ENCODE measurements around the gene FGF19. TPM values are rescaled to one million over a fixed set of nuclear protein-coding genes. Genes with fewer than 3 reads are reported as not detected.

Gene FGF19
- polyA plus RNA-seq, 2 donors: not detected

DNA sequence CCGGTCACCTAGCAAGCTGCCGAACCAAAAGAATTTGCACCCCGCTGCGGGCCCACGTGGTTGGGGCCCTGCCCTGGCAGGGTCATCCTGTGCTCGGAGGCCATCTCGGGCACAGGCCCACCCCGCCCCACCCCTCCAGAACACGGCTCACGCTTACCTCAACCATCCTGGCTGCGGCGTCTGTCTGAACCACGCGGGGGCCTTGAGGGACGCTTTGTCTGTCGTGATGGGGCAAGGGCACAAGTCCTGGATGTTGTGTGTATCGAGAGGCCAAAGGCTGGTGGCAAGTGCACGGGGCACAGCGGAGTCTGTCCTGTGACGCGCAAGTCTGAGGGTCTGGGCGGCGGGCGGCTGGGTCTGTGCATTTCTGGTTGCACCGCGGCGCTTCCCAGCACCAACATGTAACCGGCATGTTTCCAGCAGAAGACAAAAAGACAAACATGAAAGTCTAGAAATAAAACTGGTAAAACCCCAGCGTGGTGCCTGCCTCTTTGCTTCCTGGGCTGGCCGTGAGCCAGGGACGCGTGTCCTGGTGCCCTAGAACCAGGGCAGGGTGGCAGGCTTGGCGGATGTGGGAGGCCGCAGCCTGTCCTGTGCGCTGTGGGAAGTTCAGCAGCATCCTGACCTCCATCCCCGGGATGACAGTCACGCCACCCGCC is 49.7 kb downstream of the FGF19 start:
- 59 to 71% methylated on average over 38 of the region's 38 CpGs for WGBS, 2 donors
- peak overlapping the region; percentile 8 to 34 for H3K27ac ChIP-seq (ENCODE audit: low read depth in 2 of 2, low read length in 1 of 2)
- H3K36me3 ChIP-seq (ENCODE audit: control insufficient read depth in 2 of 2, insufficient read depth in 2 of 2, low read length in 1 of 2): peaks cover 3 to 27% of the 10 kb centered on the region in 2 donors
- peaks cover 6 to 9% of the 10 kb centered on the region in 2 donors for H3K4me1 ChIP-seq (ENCODE audit: control insufficient read depth in 2 of 2, insufficient read depth in 2 of 2, low read length in 1 of 2)
- H3K9me3 ChIP-seq (ENCODE audit: control insufficient read depth in 2 of 2, insufficient read depth in 1 of 2, low read depth in 1 of 2, low read length in 1 of 2): peaks cover 0 to 2% of the 10 kb centered on the region in 2 donors
- H3K27me3 ChIP-seq (ENCODE audit: control insufficient read depth in 1 of 2, insufficient read depth in 2 of 2, low read length in 2 of 2): no peaks in the 10 kb centered on the region
- H3K4me3 ChIP-seq (ENCODE audit: low read depth in 1 of 2, low read length in 2 of 2): no peak overlapping the region

GRCh38 chr11:69653406-69653960 is 50.3 kb downstream of the FGF19 start:
- WGBS, 2 donors: 79 to 87% methylated on average over 22 to 23 of the region's 23 CpGs
- Histone ChIP-seq H3K27ac (ENCODE audit: low read depth in 2 of 2, low read length in 1 of 2) (no peak overlapping the region), H3K36me3 (ENCODE audit: control insufficient read depth in 2 of 2, insufficient read depth in 2 of 2, low read length in 1 of 2) (peaks cover 3 to 27% of the 10 kb centered on the region in 2 donors), H3K4me3 (ENCODE audit: low read depth in 1 of 2, low read length in 2 of 2) (no peak overlapping the region), H3K4me1 (ENCODE audit: control insufficient read depth in 2 of 2, insufficient read depth in 2 of 2, low read length in 1 of 2) (peaks cover 6 to 9% of the 10 kb centered on the region in 2 donors), H3K27me3 (ENCODE audit: control insufficient read depth in 1 of 2, insufficient read depth in 2 of 2, low read length in 2 of 2) (no peaks in the 10 kb centered on the region), H3K9me3 (ENCODE audit: control insufficient read depth in 2 of 2, insufficient read depth in 1 of 2, low read depth in 1 of 2, low read length in 1 of 2) (peaks cover 0 to 2% of the 10 kb centered on the region in 2 donors)

GRCh38 chr11:69652999-69653398 is 50.8 kb downstream of the FGF19 start:
- no peak overlapping the region for H3K27ac ChIP-seq (ENCODE audit: low read depth in 2 of 2, low read length in 1 of 2)
- H3K36me3 ChIP-seq (ENCODE audit: control insufficient read depth in 2 of 2, insufficient read depth in 2 of 2, low read length in 1 of 2): peaks cover 3 to 31% of the 10 kb centered on the region in 2 donors
- H3K4me1 ChIP-seq (ENCODE audit: control insufficient read depth in 2 of 2, insufficient read depth in 2 of 2, low read length in 1 of 2): peaks cover 4 to 9% of the 10 kb centered on the region in 2 donors
- no peak overlapping the region for H3K4me3 ChIP-seq (ENCODE audit: low read depth in 1 of 2, low read length in 2 of 2)
- H3K27me3 ChIP-seq (ENCODE audit: control insufficient read depth in 1 of 2, insufficient read depth in 2 of 2, low read length in 2 of 2): no peaks in the 10 kb centered on the region
- peaks cover 0 to 2% of the 10 kb centered on the region in 2 donors for H3K9me3 ChIP-seq (ENCODE audit: control insufficient read depth in 2 of 2, insufficient read depth in 1 of 2, low read depth in 1 of 2, low read length in 1 of 2)
- WGBS, 2 donors: 76 to 83% methylated on average over 11 of the region's 11 CpGs

GRCh38 chr11:69651834-69652620 is 51.8 kb downstream of the FGF19 start:
- 85 to 88% methylated on average over 15 of the region's 15 CpGs for WGBS, 2 donors

GRCh38 chr11:69650832-69651344 is 52.9 kb downstream of the FGF19 start:
- no peak overlapping the region for H3K27ac ChIP-seq (ENCODE audit: low read depth in 2 of 2, low read length in 1 of 2)
- no peaks in the 10 kb centered on the region for H3K27me3 ChIP-seq (ENCODE audit: control insufficient read depth in 1 of 2, insufficient read depth in 2 of 2, low read length in 2 of 2)
- peaks cover 3 to 42% of the 10 kb centered on the region in 2 donors for H3K36me3 ChIP-seq (ENCODE audit: control insufficient read depth in 2 of 2, insufficient read depth in 2 of 2, low read length in 1 of 2)
- H3K4me3 ChIP-seq (ENCODE audit: low read depth in 1 of 2, low read length in 2 of 2): no peak overlapping the region
- H3K4me1 ChIP-seq (ENCODE audit: control insufficient read depth in 2 of 2, insufficient read depth in 2 of 2, low read length in 1 of 2): peaks cover 0 to 9% of the 10 kb centered on the region in 2 donors
- WGBS, 2 donors: 81 to 85% methylated on average over 23 of the region's 23 CpGs
- peaks cover 0 to 2% of the 10 kb centered on the region in 2 donors for H3K9me3 ChIP-seq (ENCODE audit: control insufficient read depth in 2 of 2, insufficient read depth in 1 of 2, low read depth in 1 of 2, low read length in 1 of 2)

More at GRCh38 chr11:69651834-69652620, 51.8 kb downstream of the FGF19 start:
- Histone ChIP-seq H3K4me3 (ENCODE audit: low read depth in 1 of 2, low read length in 2 of 2) (no peak overlapping the region), H3K27ac (ENCODE audit: low read depth in 2 of 2, low read length in 1 of 2) (no peak overlapping the region), H3K4me1 (ENCODE audit: control insufficient read depth in 2 of 2, insufficient read depth in 2 of 2, low read length in 1 of 2) (peaks cover 0 to 9% of the 10 kb centered on the region in 2 donors), H3K27me3 (ENCODE audit: control insufficient read depth in 1 of 2, insufficient read depth in 2 of 2, low read length in 2 of 2) (no peaks in the 10 kb centered on the region), H3K9me3 (ENCODE audit: control insufficient read depth in 2 of 2, insufficient read depth in 1 of 2, low read depth in 1 of 2, low read length in 1 of 2) (peaks cover 0 to 2% of the 10 kb centered on the region in 2 donors), H3K36me3 (ENCODE audit: control insufficient read depth in 2 of 2, insufficient read depth in 2 of 2, low read length in 1 of 2) (peaks cover 3 to 39% of the 10 kb centered on the region in 2 donors)

- Histone ChIP-seq H3K4me3 (ENCODE audit: low read depth in 1 of 2, low read length in 2 of 2) (no peak overlapping the region), H3K27ac (ENCODE audit: low read depth in 2 of 2, low read length in 1 of 2) (no peak overlapping the region), H3K27me3 (ENCODE audit: control insufficient read depth in 1 of 2, insufficient read depth in 2 of 2, low read length in 2 of 2) (no peaks in the 10 kb centered on the region), H3K36me3 (ENCODE audit: control insufficient read depth in 2 of 2, insufficient read depth in 2 of 2, low read length in 1 of 2) (peaks cover 3 to 45% of the 10 kb centered on the region in 2 donors), H3K9me3 (ENCODE audit: control insufficient read depth in 2 of 2, insufficient read depth in 1 of 2, low read depth in 1 of 2, low read length in 1 of 2) (peaks cover 0 to 2% of the 10 kb centered on the region in 2 donors), H3K4me1 (ENCODE audit: control insufficient read depth in 2 of 2, insufficient read depth in 2 of 2, low read length in 1 of 2) (peaks cover 0 to 9% of the 10 kb centered on the region in 2 donors)
- 64 to 70% methylated on average over 24 of the region's 24 CpGs for WGBS, 2 donors
Measured at GRCh38 chr11:69650081-69650831, 53.6 kb downstream of the FGF19 start.

- Histone ChIP-seq H3K4me1 (ENCODE audit: control insufficient read depth in 2 of 2, insufficient read depth in 2 of 2, low read length in 1 of 2) (peaks cover 0 to 7% of the 10 kb centered on the region in 2 donors), H3K9me3 (ENCODE audit: control insufficient read depth in 2 of 2, insufficient read depth in 1 of 2, low read depth in 1 of 2, low read length in 1 of 2) (peaks cover 0 to 2% of the 10 kb centered on the region in 2 donors), H3K27me3 (ENCODE audit: control insufficient read depth in 1 of 2, insufficient read depth in 2 of 2, low read length in 2 of 2) (no peaks in the 10 kb centered on the region), H3K27ac (ENCODE audit: low read depth in 2 of 2, low read length in 1 of 2) (no peak overlapping the region), H3K4me3 (ENCODE audit: low read depth in 1 of 2, low read length in 2 of 2) (no peak overlapping the region), H3K36me3 (ENCODE audit: control insufficient read depth in 2 of 2, insufficient read depth in 2 of 2, low read length in 1 of 2) (peaks cover 3 to 50% of the 10 kb centered on the region in 2 donors)
- 91% methylated on average over 10 of the region's 10 CpGs for whole genome bisulfite sequencing, 2 donors
Measured at GRCh38 chr11:69649576-69649900, 54.3 kb downstream of the FGF19 start.

- H3K4me1 ChIP-seq (ENCODE audit: control insufficient read depth in 2 of 2, insufficient read depth in 2 of 2, low read length in 1 of 2): peaks cover 0 to 10% of the 10 kb centered on the region in 2 donors
- no peak overlapping the region for H3K4me3 ChIP-seq (ENCODE audit: low read depth in 1 of 2, low read length in 2 of 2)
- 87 to 88% methylated on average over 37 of the region's 37 CpGs for WGBS, 2 donors
- no peaks in the 10 kb centered on the region for H3K27me3 ChIP-seq (ENCODE audit: control insufficient read depth in 1 of 2, insufficient read depth in 2 of 2, low read length in 2 of 2)
- H3K27ac ChIP-seq (ENCODE audit: low read depth in 2 of 2, low read length in 1 of 2): no peak overlapping the region
- H3K9me3 ChIP-seq (ENCODE audit: control insufficient read depth in 2 of 2, insufficient read depth in 1 of 2, low read depth in 1 of 2, low read length in 1 of 2): peaks cover 0 to 2% of the 10 kb centered on the region in 2 donors
- H3K36me3 ChIP-seq (ENCODE audit: control insufficient read depth in 2 of 2, insufficient read depth in 2 of 2, low read length in 1 of 2): peaks cover under 1 to 50% of the 10 kb centered on the region in 2 donors
Measured at GRCh38 chr11:69648679-69649575, 54.9 kb downstream of the FGF19 start.

Measured in esophagus (tissue), 2 donors.